ENCODE results near the gene TALDO1. TPM values are rescaled to one million over a fixed set of nuclear protein-coding genes. Genes with fewer than 3 reads are reported as not detected.
A peak's percentile ranks its signal among the peaks of the same experiment; 100 is the strongest.

TALDO1 gene
- total and polyA plus RNA-seq, 2 donors (not counting 1 experiment from before 2014, with no cell fraction given): 136 to 150 TPM

DNA sequence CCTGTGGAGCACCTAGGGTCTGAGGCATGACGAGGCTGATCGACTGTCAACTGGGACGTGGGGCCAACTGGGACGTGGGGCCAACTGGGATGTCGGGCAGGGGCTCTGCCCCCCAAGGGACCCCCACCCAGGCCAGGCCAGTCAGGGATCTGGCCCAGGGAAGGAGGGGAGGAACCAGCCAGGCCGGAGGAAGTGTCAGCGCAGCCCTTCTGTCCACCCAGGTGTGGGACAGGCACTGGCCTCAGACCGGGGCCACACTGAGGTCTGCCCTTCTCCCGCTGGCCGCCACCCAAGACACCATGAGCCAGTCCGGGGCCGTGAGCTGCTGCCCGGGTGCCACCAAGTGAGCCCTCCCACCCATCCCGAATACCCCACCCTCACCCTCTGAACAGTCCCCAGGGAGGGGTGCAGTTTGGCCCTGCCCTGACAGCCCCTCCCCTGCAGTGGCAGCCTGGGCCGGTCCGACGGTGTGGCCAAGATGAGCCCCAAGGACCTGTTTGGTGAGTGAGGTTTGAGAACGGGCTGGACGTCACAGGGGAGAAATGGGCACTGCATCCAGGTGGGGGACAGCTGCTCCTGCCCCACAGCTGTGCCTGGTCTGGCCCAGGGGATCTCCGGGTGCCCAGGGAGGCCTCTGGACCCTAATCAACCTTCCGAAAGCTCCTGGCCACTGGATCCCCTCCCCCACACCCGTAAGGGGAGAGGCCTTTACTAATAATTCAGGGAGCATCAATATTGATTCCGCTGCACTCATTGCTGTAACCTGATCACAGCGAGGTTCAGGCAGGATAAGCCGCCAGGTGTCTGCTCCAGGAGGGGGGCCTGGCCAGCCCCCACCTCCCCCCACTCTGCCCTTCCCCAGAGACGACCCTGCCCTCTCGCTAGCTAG is 37.9 kb upstream of the TALDO1 start:
- Histone ChIP-seq H4K20me1 (ENCODE audit: control insufficient read depth, extremely low read depth, insufficient read depth, low read length) (no peaks in the 10 kb centered on the region), H3K9ac (ENCODE audit: insufficient read depth, low read length) (peak overlapping the region; percentile 16), H3K4me3 (replicated peaks in 1 of 4; ENCODE audit: control extremely low read depth in 1 of 4, insufficient read depth in 1 of 4, low read depth in 3 of 4, low read length in 4 of 4) (no peak overlapping the region), H3K79me2 (ENCODE audit: control insufficient read depth, insufficient read depth, low read length) (no peaks in the 10 kb centered on the region), H3K27me3 (ENCODE audit: control insufficient read depth, insufficient read depth, low read length) (no peaks in the 10 kb centered on the region), H3K4me1 (ENCODE audit: control insufficient read depth, extremely low read depth, insufficient read depth, low read length) (peaks cover 11% of the 10 kb centered on the region), H3K9me3 (ENCODE audit: control insufficient read depth, insufficient read depth, low read depth, low read length) (no peaks in the 10 kb centered on the region), H3K27ac (ENCODE audit: insufficient read depth, low read length) (no peak overlapping the region), H3K4me2 (ENCODE audit: extremely low read depth, insufficient read depth, low read length) (no peak overlapping the region), H3K36me3 (ENCODE audit: control insufficient read depth, insufficient read depth, low read length) (peaks cover 4% of the 10 kb centered on the region), H2AFZ (ENCODE audit: low read length) (no peak overlapping the region)
- DNase-seq (ENCODE audit: low read depth in 2 of 2): no peak
- TF ChIP-seq EZH2 (IDR thresholded peaks at IDR 0.05; ENCODE audit: low read length, missing control alignments): no peak
- TF ChIP-seq, protein P1, sequence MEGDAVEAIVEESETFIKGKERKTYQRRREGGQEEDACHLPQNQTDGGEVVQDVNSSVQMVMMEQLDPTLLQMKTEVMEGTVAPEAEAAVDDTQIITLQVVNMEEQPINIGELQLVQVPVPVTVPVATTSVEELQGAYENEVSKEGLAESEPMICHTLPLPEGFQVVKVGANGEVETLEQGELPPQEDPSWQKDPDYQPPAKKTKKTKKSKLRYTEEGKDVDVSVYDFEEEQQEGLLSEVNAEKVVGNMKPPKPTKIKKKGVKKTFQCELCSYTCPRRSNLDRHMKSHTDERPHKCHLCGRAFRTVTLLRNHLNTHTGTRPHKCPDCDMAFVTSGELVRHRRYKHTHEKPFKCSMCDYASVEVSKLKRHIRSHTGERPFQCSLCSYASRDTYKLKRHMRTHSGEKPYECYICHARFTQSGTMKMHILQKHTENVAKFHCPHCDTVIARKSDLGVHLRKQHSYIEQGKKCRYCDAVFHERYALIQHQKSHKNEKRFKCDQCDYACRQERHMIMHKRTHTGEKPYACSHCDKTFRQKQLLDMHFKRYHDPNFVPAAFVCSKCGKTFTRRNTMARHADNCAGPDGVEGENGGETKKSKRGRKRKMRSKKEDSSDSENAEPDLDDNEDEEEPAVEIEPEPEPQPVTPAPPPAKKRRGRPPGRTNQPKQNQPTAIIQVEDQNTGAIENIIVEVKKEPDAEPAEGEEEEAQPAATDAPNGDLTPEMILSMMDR (conservative IDR thresholded peaks at IDR 0.05 in 1 of 2, IDR thresholded peaks at IDR 0.05 in 1 of 2; ENCODE audit: low read depth in 1 of 2, low read length in 2 of 2): no peak

DNA sequence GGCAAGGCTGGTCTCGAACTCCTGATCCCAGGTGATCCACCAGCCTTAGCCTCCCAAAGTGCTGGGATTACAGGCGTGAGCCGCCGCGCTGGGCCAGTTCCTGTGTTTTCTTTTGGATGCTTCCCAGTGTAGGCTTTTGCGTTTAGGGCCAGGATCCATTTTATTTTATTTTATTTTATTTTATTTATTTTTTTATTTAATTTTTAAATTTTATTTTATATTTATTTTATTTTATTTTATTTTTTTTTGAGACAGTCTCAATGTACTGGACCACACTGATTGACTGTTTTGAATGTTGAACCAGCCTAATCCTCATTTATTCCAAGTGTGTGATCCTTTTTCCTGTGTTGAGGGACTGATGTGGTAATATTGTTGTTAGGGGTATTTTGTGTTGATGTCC is 32.8 kb upstream of the TALDO1 start:
- H3K4me2 ChIP-seq (ENCODE audit: extremely low read depth, insufficient read depth, low read length): no peak overlapping the region
- no peak for DNase-seq (ENCODE audit: low read depth in 2 of 2)
- H3K27me3 ChIP-seq (ENCODE audit: control insufficient read depth, insufficient read depth, low read length): no peaks in the 10 kb centered on the region
- no peaks in the 10 kb centered on the region for H3K9me3 ChIP-seq (ENCODE audit: control insufficient read depth, insufficient read depth, low read depth, low read length)
- H3K27ac ChIP-seq (ENCODE audit: insufficient read depth, low read length): no peak overlapping the region
- H2AFZ ChIP-seq (ENCODE audit: low read length): no peak overlapping the region
- no peak overlapping the region for H3K9ac ChIP-seq (ENCODE audit: insufficient read depth, low read length)
- no peak overlapping the region for H3K4me3 ChIP-seq (replicated peaks in 1 of 4; ENCODE audit: control extremely low read depth in 1 of 4, insufficient read depth in 1 of 4, low read depth in 3 of 4, low read length in 4 of 4)
- H4K20me1 ChIP-seq (ENCODE audit: control insufficient read depth, extremely low read depth, insufficient read depth, low read length): no peaks in the 10 kb centered on the region
- no peaks in the 10 kb centered on the region for H3K4me1 ChIP-seq (ENCODE audit: control insufficient read depth, extremely low read depth, insufficient read depth, low read length)
- no peak for TF ChIP-seq EZH2 (IDR thresholded peaks at IDR 0.05; ENCODE audit: low read length, missing control alignments)
- TF ChIP-seq, protein P1 (conservative IDR thresholded peaks at IDR 0.05 in 1 of 2, IDR thresholded peaks at IDR 0.05 in 1 of 2; ENCODE audit: low read depth in 1 of 2, low read length in 2 of 2): no peak
- no peaks in the 10 kb centered on the region for H3K36me3 ChIP-seq (ENCODE audit: control insufficient read depth, insufficient read depth, low read length)
- no peaks in the 10 kb centered on the region for H3K79me2 ChIP-seq (ENCODE audit: control insufficient read depth, insufficient read depth, low read length)

DNA sequence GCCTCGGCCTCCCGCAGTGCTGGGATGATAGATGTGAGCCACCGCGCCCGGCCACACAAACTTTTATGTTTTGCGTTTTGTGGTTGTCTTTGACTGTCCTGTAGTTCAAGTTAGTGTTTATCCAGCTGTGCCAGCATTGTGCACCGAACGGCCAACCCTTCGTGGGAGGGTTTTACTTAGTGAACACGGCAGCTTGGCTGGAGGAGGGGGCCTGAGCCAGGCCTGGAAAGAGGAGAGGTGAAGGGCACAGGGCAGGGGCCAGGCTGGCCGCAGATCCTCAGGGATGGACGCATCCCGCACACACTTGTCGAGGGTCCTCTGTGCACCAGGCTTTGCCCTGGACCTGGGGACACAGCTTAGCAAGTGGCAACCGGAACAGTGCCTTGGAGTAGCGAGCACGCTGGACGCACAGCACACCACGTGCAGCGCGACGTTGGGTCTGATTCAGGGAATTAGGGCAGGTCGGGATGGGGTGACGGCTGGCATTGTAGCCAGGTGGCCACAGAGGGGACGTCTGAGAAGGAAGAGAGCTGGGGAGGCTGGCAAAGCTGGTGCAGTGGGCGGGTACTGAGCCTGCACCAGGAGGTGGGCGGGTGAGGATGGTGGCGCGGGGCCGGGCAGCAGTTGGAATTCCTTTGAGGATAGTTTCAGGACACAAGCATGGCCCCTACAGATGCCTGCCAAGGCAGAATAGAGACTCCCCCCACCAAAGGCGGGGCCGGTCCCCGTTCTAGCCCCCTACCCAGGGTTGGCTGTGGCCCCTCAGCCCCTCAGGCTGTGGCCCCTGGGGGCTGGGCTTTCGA is 27.8 kb upstream of the TALDO1 start:
- Histone ChIP-seq H3K27ac (ENCODE audit: insufficient read depth, low read length) (no peak overlapping the region), H3K9me3 (ENCODE audit: control insufficient read depth, insufficient read depth, low read depth, low read length) (no peaks in the 10 kb centered on the region), H4K20me1 (ENCODE audit: control insufficient read depth, extremely low read depth, insufficient read depth, low read length) (no peaks in the 10 kb centered on the region), H2AFZ (ENCODE audit: low read length) (no peak overlapping the region), H3K4me2 (ENCODE audit: extremely low read depth, insufficient read depth, low read length) (no peak overlapping the region), H3K79me2 (ENCODE audit: control insufficient read depth, insufficient read depth, low read length) (no peaks in the 10 kb centered on the region), H3K9ac (ENCODE audit: insufficient read depth, low read length) (no peak overlapping the region), H3K27me3 (ENCODE audit: control insufficient read depth, insufficient read depth, low read length) (peaks cover 10% of the 10 kb centered on the region), H3K36me3 (ENCODE audit: control insufficient read depth, insufficient read depth, low read length) (peaks cover 5% of the 10 kb centered on the region), H3K4me1 (ENCODE audit: control insufficient read depth, extremely low read depth, insufficient read depth, low read length) (no peaks in the 10 kb centered on the region), H3K4me3 (replicated peaks in 1 of 4; ENCODE audit: control extremely low read depth in 1 of 4, insufficient read depth in 1 of 4, low read depth in 3 of 4, low read length in 4 of 4) (no peak overlapping the region)
- TF ChIP-seq EZH2 (IDR thresholded peaks at IDR 0.05; ENCODE audit: low read length, missing control alignments): no peak
- TF ChIP-seq, protein P1 (conservative IDR thresholded peaks at IDR 0.05 in 1 of 2, IDR thresholded peaks at IDR 0.05 in 1 of 2; ENCODE audit: low read depth in 1 of 2, low read length in 2 of 2): no peak
- no peak for DNase-seq (ENCODE audit: low read depth in 2 of 2)
